GM13977 (cell line): ENCODE results near the gene RYR1.
A peak's percentile ranks its signal among the peaks of the same experiment; 100 is the strongest.
"Not testable (repeated sequence)": the region's sequence is repeated elsewhere in the genome, so short reads cannot be mapped to it uniquely, and the experiment has no call there.

Experiments
- DNase-seq: peaks from one replicate; pipeline ENCODE4 v3.0.0; 2012; ENCODE audit warnings: low spot score
- CTCF ChIP-seq: IDR thresholded peaks from 2 replicates; pipeline ENCODE4 v1.5.1; 2012; ENCODE audit warnings: mild to moderate bottlenecking, control low read depth; ENCODE audit not compliant: insufficient read depth; ENCODE audit errors: extremely low read depth, missing control alignments
- in situ Hi-C: fragments of 300-500 bp; cut with MboI; formaldehyde crosslinking; loops from one replicate; pipeline ENCODE4 v1.12.0; 2022; ENCODE audit warnings: low sequenced_read_pairs, low pct_unique_long_range_greater_than_20kb, mixed read lengths, inconsistent platforms; ENCODE audit not compliant: unreplicated experiment

Gene RYR1

GRCh38 chr19:38569368-38569983, 136.0 kb downstream of the RYR1 start:
- no peak for TF ChIP-seq CTCF
- no peak for DNase-seq
- in situ Hi-C loops, result no loop called here

- no peak for TF ChIP-seq CTCF
- in situ Hi-C loops, result no loop called here
- DNase-seq, result no peak
Measured at GRCh38 chr19:38571682-38572081, 138.2 kb downstream of the RYR1 start.

- TF ChIP-seq CTCF, result no peak
- DNase-seq, result no peak
- in situ Hi-C loops, result no loop called here
Measured at GRCh38 chr19:38577826-38578225, 144.3 kb downstream of the RYR1 start.

DNA sequence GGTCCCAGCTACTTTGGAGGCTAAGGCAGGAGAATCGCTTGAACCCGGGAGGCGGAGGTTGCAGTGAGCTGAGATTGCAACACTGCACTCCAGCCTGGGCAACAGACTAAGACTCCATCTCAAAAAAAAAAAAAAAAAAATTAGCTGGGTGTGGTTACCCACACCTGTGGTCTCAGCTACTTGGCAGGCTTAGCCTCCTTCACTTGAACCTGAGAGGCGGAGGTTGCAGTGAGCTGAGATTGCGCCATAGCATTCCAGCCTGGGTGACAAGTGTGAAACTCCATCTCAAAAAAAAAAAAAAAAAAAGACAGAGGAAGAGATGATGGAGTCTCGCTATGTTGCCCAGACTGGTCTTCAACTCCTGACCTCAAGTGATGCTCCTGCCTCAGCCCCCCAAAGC, 145.8 kb downstream of the RYR1 start:
- DNase-seq, in situ Hi-C loops: not testable (repeated sequence)

- in situ Hi-C loops, result no loop called here
- no peak for TF ChIP-seq CTCF
- DNase-seq, result no peak
Measured at GRCh38 chr19:38580080-38580479, 146.6 kb downstream of the RYR1 start.

DNA sequence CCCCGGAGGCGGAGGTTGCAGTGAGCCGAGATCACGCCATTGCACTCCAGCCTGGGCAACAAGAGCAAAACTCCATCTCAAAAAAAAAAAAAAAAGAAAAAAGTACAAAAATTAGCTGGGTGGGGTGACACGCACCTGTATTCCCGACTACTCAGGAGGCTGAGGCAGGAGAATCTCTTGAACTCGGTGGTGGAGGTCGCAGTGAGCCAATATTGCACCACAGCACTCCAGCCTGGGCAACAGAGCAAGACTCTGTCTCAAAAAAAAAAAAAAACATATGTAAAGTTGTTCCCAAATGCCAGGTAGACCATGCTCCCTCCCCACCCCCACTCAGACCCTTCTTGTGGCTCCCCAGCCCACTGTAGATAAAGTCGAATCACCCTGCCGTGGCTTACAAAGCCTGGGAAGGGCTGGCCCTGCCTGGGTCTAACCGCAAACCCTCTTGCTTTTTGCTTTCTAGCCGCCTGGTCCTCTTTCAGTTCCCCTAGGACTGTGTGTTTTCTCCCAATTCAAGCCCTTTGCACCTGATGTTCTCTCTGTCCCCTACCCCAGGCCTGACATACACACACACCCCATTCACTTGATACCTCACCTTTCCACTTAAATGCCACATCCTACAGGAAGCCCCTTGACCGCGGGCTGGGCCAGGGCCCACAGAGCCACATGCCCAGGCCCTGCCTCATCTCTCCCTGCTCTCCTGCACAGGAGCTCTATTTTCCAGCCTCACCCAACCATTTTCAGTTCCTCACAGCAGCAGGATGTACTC, 149.9 kb downstream of the RYR1 start:
- no peak for TF ChIP-seq CTCF
- in situ Hi-C loops, result no loop called here
- DNase-seq, result peak; percentile 70

- DNase-seq, result no peak
- no peak for TF ChIP-seq CTCF
- in situ Hi-C loops, result no loop called here
Measured at GRCh38 chr19:38583985-38584305, 150.5 kb downstream of the RYR1 start.
